Fibroblast of lung (primary cell): ENCODE results near the gene RCAN2. TPM values are rescaled to one million over a fixed set of nuclear protein-coding genes. Genes with fewer than 3 reads are reported as not detected.

Experiments used
- DNase-seq, 2 donors: peaks; one replicate each; pipeline versions ENCODE4 v3.0.0 to v3.0.0-alpha.2; 2010; ENCODE audit warnings: low read depth in 2 of 2
- H2AFZ ChIP-seq: 2 replicates; pipeline ENCODE4 v1.5.1; 2012; ENCODE audit warnings: low read length, control low read depth, inconsistent platforms
- H3K27ac ChIP-seq: 2 replicates; pipeline ENCODE4 v1.5.1; 2011; ENCODE audit warnings: low read length, control low read depth; ENCODE audit not compliant: insufficient read depth
- H3K27me3 ChIP-seq: 2 replicates; pipeline ENCODE4 v1.5.1; 2011; ENCODE audit warnings: mild to moderate bottlenecking, low read length; ENCODE audit not compliant: control insufficient read depth, insufficient read depth
- H3K36me3 ChIP-seq: 2 replicates; pipeline ENCODE4 v1.5.1; 2011; ENCODE audit warnings: low read length; ENCODE audit not compliant: control insufficient read depth, insufficient read depth
- H3K4me1 ChIP-seq: 2 replicates; pipeline ENCODE4 v1.5.1; 2011; ENCODE audit warnings: low read length; ENCODE audit not compliant: control insufficient read depth, insufficient read depth; ENCODE audit errors: extremely low read depth
- H3K4me2 ChIP-seq: 2 replicates; pipeline ENCODE4 v1.5.1; 2011; ENCODE audit warnings: low read length, control low read depth; ENCODE audit not compliant: insufficient read depth; ENCODE audit errors: extremely low read depth
- H3K4me3 ChIP-seq, 4 experiments: fragments of 200-600 bp in 1 of 4; sonication (generic) in 1 of 4; replicated peaks in 1 of 4; 2 replicates each; pipeline ENCODE4 v1.5.1; 2011 to 2016; ENCODE audit warnings: low read length in 4 of 4, low read depth in 3 of 4, mild to moderate bottlenecking in 3 of 4, control low read depth in 2 of 4, inconsistent platforms in 1 of 4, mixed read lengths in 1 of 4; ENCODE audit not compliant: insufficient read depth in 1 of 4; ENCODE audit errors: control extremely low read depth in 1 of 4
- H3K79me2 ChIP-seq: 2 replicates; pipeline ENCODE4 v1.5.1; 2012; ENCODE audit warnings: mild to moderate bottlenecking, low read length, inconsistent platforms; ENCODE audit not compliant: control insufficient read depth, insufficient read depth
- H3K9ac ChIP-seq: 2 replicates; pipeline ENCODE4 v1.5.1; 2011; ENCODE audit warnings: mild to moderate bottlenecking, low read length, control low read depth; ENCODE audit not compliant: insufficient read depth
- H3K9me3 ChIP-seq: 2 replicates; pipeline ENCODE4 v1.5.1; 2012; ENCODE audit warnings: low read depth, low read length; ENCODE audit not compliant: control insufficient read depth, insufficient read depth
- H4K20me1 ChIP-seq: 2 replicates; pipeline ENCODE4 v1.5.1; 2011; ENCODE audit warnings: low read length; ENCODE audit not compliant: control insufficient read depth, insufficient read depth; ENCODE audit errors: extremely low read depth
- CTCF ChIP-seq, 2 donors: IDR thresholded peaks in 1 of 2; conservative IDR thresholded peaks in 1 of 2; 1 replicate in 1 of 2; 2 replicates in 1 of 2; pipeline ENCODE4 v1.5.1; 2011 to 2012; ENCODE audit warnings: low read length in 2 of 2, control low read depth in 1 of 2, inconsistent platforms in 1 of 2, low read depth in 1 of 2, mild to moderate bottlenecking in 1 of 2
- EZH2 ChIP-seq: IDR thresholded peaks from 2 replicates; pipeline ENCODE4 v1.5.1; 2012; ENCODE audit warnings: low read length, control low read depth, mild to moderate bottlenecking; ENCODE audit errors: missing control alignments
- polyA plus RNA-seq, 2 donors: library from polyadenylated mRNA; depleted of rRNA in 1 of 2; stranded (reverse) in 1 of 2; unstranded in 1 of 2; fragments of >200 nt; gene quantifications; 2 replicates each; pipeline ENCODE4 v1.2.1, GENCODE V29; 2011 to 2012; ENCODE audit warnings: missing spikeins in 1 of 2
- total RNA-seq: library from RNA; depleted of rRNA; stranded (reverse); fragments of >200 nt; gene quantifications from 2 replicates; pipeline ENCODE4 v1.2.1, GENCODE V29; 2014

The RCAN2 gene
- total and polyA plus RNA-seq, 2 donors (not counting 1 experiment from before 2014, with no cell fraction given): 11.7 to 38.0 TPM

- no peak overlapping the region for H3K9ac ChIP-seq
- H3K4me1 ChIP-seq: no peaks in the 10 kb centered on the region
- H3K79me2 ChIP-seq: no peaks in the 10 kb centered on the region
- no peaks in the 10 kb centered on the region for H3K36me3 ChIP-seq
- no peak overlapping the region for H3K4me3 ChIP-seq
- H4K20me1 ChIP-seq: no peaks in the 10 kb centered on the region
- no peak for TF ChIP-seq EZH2
- no peak for TF ChIP-seq CTCF (conservative IDR thresholded peaks at IDR 0.05 in 1 of 2, IDR thresholded peaks at IDR 0.05 in 1 of 2; ENCODE audit: low read depth in 1 of 2, low read length in 2 of 2)
- H3K9me3 ChIP-seq: no peaks in the 10 kb centered on the region
- H3K27me3 ChIP-seq: no peaks in the 10 kb centered on the region
- H2AFZ ChIP-seq: no peak overlapping the region
- DNase-seq: no peak
- H3K4me2 ChIP-seq: no peak overlapping the region
- H3K27ac ChIP-seq: no peak overlapping the region
Observed at GRCh38 chr6:46505693-46506512, 14.7 kb upstream of the RCAN2 start.

- DNase-seq: no peak
- TF ChIP-seq EZH2 (no peak), CTCF (conservative IDR thresholded peaks at IDR 0.05 in 1 of 2, IDR thresholded peaks at IDR 0.05 in 1 of 2; ENCODE audit: low read depth in 1 of 2, low read length in 2 of 2) (no peak)
- Histone ChIP-seq H3K27me3 (no peaks in the 10 kb centered on the region), H3K4me1 (no peaks in the 10 kb centered on the region), H3K79me2 (no peaks in the 10 kb centered on the region), H3K36me3 (no peaks in the 10 kb centered on the region), H3K4me2 (no peak overlapping the region), H4K20me1 (no peaks in the 10 kb centered on the region), H3K27ac (no peak overlapping the region), H2AFZ (no peak overlapping the region), H3K9me3 (no peaks in the 10 kb centered on the region), H3K9ac (no peak overlapping the region), H3K4me3 (no peak overlapping the region)
Observed at GRCh38 chr6:46504242-46504641, 13.0 kb upstream of the RCAN2 start.

- no peak overlapping the region for H3K4me2 ChIP-seq
- H3K27me3 ChIP-seq: no peaks in the 10 kb centered on the region
- H3K9me3 ChIP-seq: no peaks in the 10 kb centered on the region
- no peak overlapping the region for H3K4me3 ChIP-seq
- no peaks in the 10 kb centered on the region for H4K20me1 ChIP-seq
- no peaks in the 10 kb centered on the region for H3K36me3 ChIP-seq
- no peaks in the 10 kb centered on the region for H3K79me2 ChIP-seq
- no peak overlapping the region for H3K9ac ChIP-seq
- no peak overlapping the region for H2AFZ ChIP-seq
- DNase-seq: peak in 1 of 2 donors; percentile 17
- no peaks in the 10 kb centered on the region for H3K4me1 ChIP-seq
- TF ChIP-seq EZH2 (no peak), CTCF (conservative IDR thresholded peaks at IDR 0.05 in 1 of 2, IDR thresholded peaks at IDR 0.05 in 1 of 2; ENCODE audit: low read depth in 1 of 2, low read length in 2 of 2) (no peak)
- H3K27ac ChIP-seq: no peak overlapping the region
Observed at GRCh38 chr6:46502486-46503119, 11.4 kb upstream of the RCAN2 start.
